Peyer's patch (tissue), 4 donors: ENCODE measurements around the gene CD300H. TPM values are rescaled to one million over a fixed set of nuclear protein-coding genes. Genes with fewer than 3 reads are reported as not detected.
"Not testable (repeated sequence)": the region's sequence is repeated elsewhere in the genome, so short reads cannot be mapped to it uniquely, and the experiment has no call there.

Experiments used
- DNase-seq, 3 donors: peaks; one replicate each; pipeline ENCODE4 v3.0.0-alpha.2; 2017 to 2019
- H3K27ac ChIP-seq, 4 donors: fragments of 200-600 bp; sonication (generic); one replicate each; pipeline ENCODE4 v1.5.1; 2016 to 2019
- H3K27me3 ChIP-seq, 2 donors: fragments of 200-600 bp; sonication (generic); one replicate each; pipeline ENCODE4 v1.5.1; 2019
- H3K36me3 ChIP-seq, 3 donors: fragments of 200-600 bp; sonication (generic); one replicate each; pipeline ENCODE4 v1.5.1; 2016 to 2019
- H3K4me1 ChIP-seq, 4 donors: fragments of 200-600 bp; sonication (generic); one replicate each; pipeline ENCODE4 v1.5.1; 2016 to 2019
- H3K4me3 ChIP-seq, 4 donors: fragments of 200-600 bp; sonication (generic); 1 replicate in 3 of 4; 2 replicates in 1 of 4; pipeline ENCODE4 v1.5.1; 2016 to 2019; ENCODE audit warnings: mild to moderate bottlenecking in 1 of 4
- H3K9me3 ChIP-seq, 4 donors: fragments of 200-600 bp; sonication (generic); one replicate each; pipeline ENCODE4 v1.5.1; 2016 to 2019; ENCODE audit warnings: mild to moderate bottlenecking in 1 of 4
- CTCF ChIP-seq, 6 experiments: fragments of 450-650 bp in 4 of 6; fragments of 200-600 bp in 2 of 6; sonication (generic) in 1 of 6; IDR thresholded peaks; one replicate each; pipeline ENCODE4 v1.5.1; 2017 to 2019; ENCODE audit warnings: antibody characterized with exemption in 6 of 6, mild to moderate bottlenecking in 3 of 6, moderate library complexity in 1 of 6
- POLR2A ChIP-seq, 2 donors: fragments of 450-650 bp; IDR thresholded peaks; one replicate each; pipeline ENCODE4 v1.5.1; 2017; ENCODE audit warnings: antibody characterized with exemption in 2 of 2, mild to moderate bottlenecking in 2 of 2, moderate library complexity in 2 of 2
- total RNA-seq, 4 donors: library from RNA; depleted of rRNA; stranded (reverse); fragments of >200 nt; gene quantifications; one replicate each; pipeline ENCODE4 v1.1.0, GENCODE V29; 2016

The CD300H gene
- total RNA-seq, 4 donors from 2014 or later: not detected

- no peak overlapping the region for H3K4me3 ChIP-seq
- no peak for DNase-seq
- TF ChIP-seq POLR2A (IDR thresholded peaks at IDR 0.05): no peak
- no peak for TF ChIP-seq CTCF (IDR thresholded peaks at IDR 0.05)
- H3K9me3 ChIP-seq: no peaks in the 10 kb centered on the region
- H3K27me3 ChIP-seq: no peaks in the 10 kb centered on the region
- no peak overlapping the region for H3K27ac ChIP-seq
- no peaks in the 10 kb centered on the region for H3K4me1 ChIP-seq
- no peaks in the 10 kb centered on the region for H3K36me3 ChIP-seq
Measured at GRCh38 chr17:74563358-74563757, 4.0 kb downstream of the CD300H start.

- no peak for TF ChIP-seq CTCF (IDR thresholded peaks at IDR 0.05)
- TF ChIP-seq POLR2A (IDR thresholded peaks at IDR 0.05): no peak
- H3K9me3 ChIP-seq: no peaks in the 10 kb centered on the region
- no peaks in the 10 kb centered on the region for H3K4me1 ChIP-seq
- no peak for DNase-seq
- no peaks in the 10 kb centered on the region for H3K36me3 ChIP-seq
- H3K4me3 ChIP-seq: no peak overlapping the region
- no peak overlapping the region for H3K27ac ChIP-seq
- no peaks in the 10 kb centered on the region for H3K27me3 ChIP-seq
Measured at GRCh38 chr17:74561586-74561985, 5.7 kb downstream of the CD300H start.

GRCh38 chr17:74558882-74559519 is 8.3 kb downstream of the CD300H start:
- no peak for DNase-seq
- Histone ChIP-seq H3K9me3 (no peaks in the 10 kb centered on the region), H3K27me3 (no peaks in the 10 kb centered on the region), H3K4me1 (no peaks in the 10 kb centered on the region), H3K4me3 (no peak overlapping the region), H3K36me3 (no peaks in the 10 kb centered on the region), H3K27ac (no peak overlapping the region)
- no peak for TF ChIP-seq CTCF (IDR thresholded peaks at IDR 0.05)
- TF ChIP-seq POLR2A (IDR thresholded peaks at IDR 0.05): no peak

- not testable (repeated sequence) for DNase-seq, H3K4me1 ChIP-seq, H3K27ac ChIP-seq, H3K9me3 ChIP-seq, H3K4me3 ChIP-seq, H3K27me3 ChIP-seq, H3K36me3 ChIP-seq
Measured at GRCh38 chr17:74558402-74558801, 8.9 kb downstream of the CD300H start.

- Histone ChIP-seq H3K4me3 (no peak overlapping the region), H3K27me3 (no peaks in the 10 kb centered on the region), H3K4me1 (no peaks in the 10 kb centered on the region), H3K9me3 (no peaks in the 10 kb centered on the region), H3K36me3 (no peaks in the 10 kb centered on the region), H3K27ac (no peak overlapping the region)
- TF ChIP-seq POLR2A (IDR thresholded peaks at IDR 0.05) (no peak), CTCF (IDR thresholded peaks at IDR 0.05) (no peak)
- no peak for DNase-seq
Measured at GRCh38 chr17:74555427-74555940, 11.8 kb downstream of the CD300H start.

GRCh38 chr17:74554909-74555308 is 12.4 kb downstream of the CD300H start:
- TF ChIP-seq POLR2A (IDR thresholded peaks at IDR 0.05): no peak
- no peak for TF ChIP-seq CTCF (IDR thresholded peaks at IDR 0.05)
- Histone ChIP-seq H3K27ac (no peak overlapping the region), H3K9me3 (no peaks in the 10 kb centered on the region), H3K4me3 (no peak overlapping the region), H3K27me3 (no peaks in the 10 kb centered on the region), H3K4me1 (no peaks in the 10 kb centered on the region), H3K36me3 (no peaks in the 10 kb centered on the region)
- no peak for DNase-seq
